ENCODE results near the gene APOC3.

APOC3 gene

DNA sequence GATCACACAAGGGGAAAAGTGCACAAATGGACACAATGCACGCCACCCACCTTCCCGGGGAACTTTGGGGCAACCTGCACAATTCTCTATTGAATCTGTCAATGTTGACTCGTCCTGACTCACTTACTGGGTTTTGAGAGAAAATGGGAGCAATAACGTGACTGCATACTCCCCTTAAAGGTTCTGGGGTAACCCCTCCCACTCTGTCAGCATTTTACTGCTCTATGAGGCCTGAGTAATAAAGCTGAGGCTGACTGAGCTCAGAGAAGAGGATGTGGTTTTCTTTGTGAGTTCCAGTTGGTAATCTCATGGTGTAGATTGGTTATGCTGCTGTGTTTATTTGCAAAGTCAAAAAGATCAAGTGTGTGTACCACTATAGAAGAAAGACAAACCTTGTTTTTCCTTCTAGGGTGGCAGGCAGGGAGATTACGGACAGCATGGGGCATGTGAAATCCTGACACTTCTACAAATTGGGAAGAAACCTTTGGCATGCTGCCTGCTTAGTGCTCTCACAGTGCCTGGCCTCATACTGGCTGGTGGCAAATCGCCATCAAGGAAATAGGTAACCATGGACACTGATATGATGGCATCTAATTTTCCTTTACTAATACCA, 23.9 kb downstream of the APOC3 start:
- Histone ChIP-seq H3K36me3 (ENCODE audit: control insufficient read depth, insufficient read depth, low read length) (peaks cover 75% of the 10 kb centered on the region), H3K4me3 (ENCODE audit: extremely low read depth, insufficient read depth, low read length, poor library complexity, severe bottlenecking) (no peak overlapping the region), H3K4me1 (ENCODE audit: control insufficient read depth, insufficient read depth, low read length, poor library complexity, severe bottlenecking) (peaks cover 19% of the 10 kb centered on the region), H3K9me3 (ENCODE audit: control insufficient read depth, low read length) (no peaks in the 10 kb centered on the region), H3K27ac (ENCODE audit: low read depth, low read length, severe bottlenecking) (no peak overlapping the region)
- WGBS, 2 experiments (ENCODE audit: insufficient coverage in 2 of 2), result 88 to 96% methylated on average over 4 to 5 of the region's 6 CpGs

- H3K9me3 ChIP-seq (ENCODE audit: control insufficient read depth, low read length), result no peaks in the 10 kb centered on the region
- H3K36me3 ChIP-seq (ENCODE audit: control insufficient read depth, insufficient read depth, low read length), result peaks cover 75% of the 10 kb centered on the region
- no peak overlapping the region for H3K27ac ChIP-seq (ENCODE audit: low read depth, low read length, severe bottlenecking)
- WGBS, 2 experiments (ENCODE audit: insufficient coverage in 2 of 2), result 80 to 100% methylated on average over 4 to 5 of the region's 7 CpGs
- H3K4me3 ChIP-seq (ENCODE audit: extremely low read depth, insufficient read depth, low read length, poor library complexity, severe bottlenecking), result no peak overlapping the region
- peaks cover 19% of the 10 kb centered on the region for H3K4me1 ChIP-seq (ENCODE audit: control insufficient read depth, insufficient read depth, low read length, poor library complexity, severe bottlenecking)
Observed at GRCh38 chr11:116855413-116855812, 25.7 kb downstream of the APOC3 start.

DNA sequence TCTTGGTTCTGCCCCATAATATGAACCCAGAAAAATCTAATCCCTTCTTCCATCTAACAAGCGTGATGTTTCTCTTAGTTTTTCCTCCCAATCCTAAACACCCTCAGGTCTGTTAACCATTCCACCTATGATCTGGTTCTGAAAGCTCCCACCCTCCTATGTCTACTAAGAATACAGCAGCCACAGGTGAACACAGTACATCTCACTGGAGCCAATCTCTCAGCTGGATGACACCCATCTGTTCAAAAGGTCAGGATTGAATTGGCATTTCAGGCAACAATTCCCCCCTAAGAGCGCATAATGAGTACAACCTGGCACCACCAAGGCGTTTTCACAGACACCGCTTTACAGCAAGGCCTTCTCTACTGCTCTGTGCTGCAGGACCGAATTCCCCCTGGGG, 26.7 kb downstream of the APOC3 start:
- H3K36me3 ChIP-seq (ENCODE audit: control insufficient read depth, insufficient read depth, low read length), result peaks cover 80% of the 10 kb centered on the region
- WGBS, 2 experiments (ENCODE audit: insufficient coverage in 2 of 2), result 79 to 90% methylated on average over 4 to 5 of the region's 5 CpGs
- no peak overlapping the region for H3K4me3 ChIP-seq (ENCODE audit: extremely low read depth, insufficient read depth, low read length, poor library complexity, severe bottlenecking)
- H3K27ac ChIP-seq (ENCODE audit: low read depth, low read length, severe bottlenecking), result no peak overlapping the region
- no peaks in the 10 kb centered on the region for H3K9me3 ChIP-seq (ENCODE audit: control insufficient read depth, low read length)
- peaks cover 26% of the 10 kb centered on the region for H3K4me1 ChIP-seq (ENCODE audit: control insufficient read depth, insufficient read depth, low read length, poor library complexity, severe bottlenecking)

DNA sequence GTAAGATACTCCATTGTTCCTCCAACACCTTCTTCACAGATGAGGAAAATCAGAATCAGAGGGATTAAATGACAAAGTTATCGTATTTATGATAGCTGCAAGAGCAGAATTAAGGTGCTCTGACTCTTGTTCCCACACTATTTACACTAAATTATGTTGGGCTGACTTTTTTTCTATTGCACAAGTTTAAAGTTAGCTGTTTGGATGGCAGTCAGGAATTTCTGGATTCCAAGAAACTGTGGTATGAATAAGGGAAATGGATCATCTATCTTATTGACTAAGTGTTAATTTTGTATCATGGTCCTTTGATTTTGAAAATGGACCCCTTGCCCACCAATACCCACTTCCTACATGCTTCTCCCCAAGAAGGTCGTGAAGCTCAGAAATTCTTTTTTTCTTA, 27.6 kb downstream of the APOC3 start:
- no CpG with 5 or more reads among the region's 2 CpGs for WGBS, 2 experiments (ENCODE audit: insufficient coverage in 2 of 2)
- Histone ChIP-seq H3K9me3 (ENCODE audit: control insufficient read depth, low read length) (no peaks in the 10 kb centered on the region), H3K27ac (ENCODE audit: low read depth, low read length, severe bottlenecking) (no peak overlapping the region), H3K36me3 (ENCODE audit: control insufficient read depth, insufficient read depth, low read length) (peaks cover 84% of the 10 kb centered on the region), H3K4me3 (ENCODE audit: extremely low read depth, insufficient read depth, low read length, poor library complexity, severe bottlenecking) (no peak overlapping the region), H3K4me1 (ENCODE audit: control insufficient read depth, insufficient read depth, low read length, poor library complexity, severe bottlenecking) (peaks cover 28% of the 10 kb centered on the region)

GRCh38 chr11:116857936-116858335, 28.2 kb downstream of the APOC3 start:
- no peak overlapping the region for H3K4me3 ChIP-seq (ENCODE audit: extremely low read depth, insufficient read depth, low read length, poor library complexity, severe bottlenecking)
- 94% methylated on average over 4 to 7 of the region's 7 CpGs for whole genome bisulfite sequencing, 2 experiments (ENCODE audit: insufficient coverage in 2 of 2)
- peaks cover 84% of the 10 kb centered on the region for H3K36me3 ChIP-seq (ENCODE audit: control insufficient read depth, insufficient read depth, low read length)
- H3K4me1 ChIP-seq (ENCODE audit: control insufficient read depth, insufficient read depth, low read length, poor library complexity, severe bottlenecking), result peaks cover 26% of the 10 kb centered on the region
- H3K9me3 ChIP-seq (ENCODE audit: control insufficient read depth, low read length), result no peaks in the 10 kb centered on the region
- H3K27ac ChIP-seq (ENCODE audit: low read depth, low read length, severe bottlenecking), result no peak overlapping the region

GRCh38 chr11:116859175-116859574, 29.5 kb downstream of the APOC3 start:
- WGBS, 2 experiments (ENCODE audit: insufficient coverage in 2 of 2), result 96% methylated on average over 8 of the region's 8 CpGs
- no peak overlapping the region for H3K27ac ChIP-seq (ENCODE audit: low read depth, low read length, severe bottlenecking)
- H3K9me3 ChIP-seq (ENCODE audit: control insufficient read depth, low read length), result no peaks in the 10 kb centered on the region
- no peak overlapping the region for H3K4me3 ChIP-seq (ENCODE audit: extremely low read depth, insufficient read depth, low read length, poor library complexity, severe bottlenecking)
- peaks cover 22% of the 10 kb centered on the region for H3K4me1 ChIP-seq (ENCODE audit: control insufficient read depth, insufficient read depth, low read length, poor library complexity, severe bottlenecking)
- H3K36me3 ChIP-seq (ENCODE audit: control insufficient read depth, insufficient read depth, low read length), result peaks cover 89% of the 10 kb centered on the region

DNA sequence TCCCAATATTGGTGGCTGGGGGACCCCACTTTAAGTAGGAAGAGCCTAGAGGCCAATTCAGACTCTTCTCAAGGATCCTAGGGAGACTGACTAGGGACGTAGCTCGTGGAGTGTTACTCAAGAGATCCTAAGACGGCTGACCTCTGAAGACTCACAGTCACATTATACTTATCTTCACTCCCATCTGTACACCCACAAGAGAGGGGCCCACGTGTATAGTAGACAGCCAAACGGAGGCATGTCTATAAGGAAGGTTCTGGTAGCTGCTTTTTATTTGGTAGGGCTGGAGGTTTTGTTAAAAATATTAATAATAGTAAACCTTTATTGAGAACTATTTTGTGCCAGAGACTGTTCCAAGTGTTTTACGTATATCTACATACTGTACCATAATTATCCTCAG, 30.6 kb downstream of the APOC3 start:
- H3K9me3 ChIP-seq (ENCODE audit: control insufficient read depth, low read length), result no peaks in the 10 kb centered on the region
- 80% methylated on average over 1 of the region's 6 CpGs; no CpG with 5 or more reads in 1 of the 2 experiments for WGBS, 2 experiments (ENCODE audit: insufficient coverage in 2 of 2)
- no peak overlapping the region for H3K27ac ChIP-seq (ENCODE audit: low read depth, low read length, severe bottlenecking)
- H3K36me3 ChIP-seq (ENCODE audit: control insufficient read depth, insufficient read depth, low read length), result peaks cover 87% of the 10 kb centered on the region
- H3K4me1 ChIP-seq (ENCODE audit: control insufficient read depth, insufficient read depth, low read length, poor library complexity, severe bottlenecking), result peaks cover 22% of the 10 kb centered on the region
- no peak overlapping the region for H3K4me3 ChIP-seq (ENCODE audit: extremely low read depth, insufficient read depth, low read length, poor library complexity, severe bottlenecking)

DNA sequence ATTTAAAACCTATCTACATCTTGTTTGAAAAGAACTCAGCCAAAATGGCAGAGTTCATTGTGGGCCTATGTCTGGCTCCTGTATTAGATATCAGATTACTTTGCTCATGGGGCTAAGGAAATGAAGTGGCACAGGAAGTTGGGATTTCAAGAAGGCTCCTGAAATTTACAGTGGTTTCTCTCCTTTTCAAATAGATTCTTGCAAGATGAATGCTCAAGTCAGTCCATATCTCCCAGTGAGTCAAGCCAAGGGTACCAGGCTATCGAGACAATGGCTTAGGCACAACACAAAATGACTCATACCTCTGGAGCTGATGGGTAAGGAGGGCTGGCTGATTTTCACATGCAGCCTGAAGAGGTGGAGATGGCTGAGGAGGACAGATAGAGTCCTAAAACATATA, 31.8 kb downstream of the APOC3 start:
- H3K27ac ChIP-seq (ENCODE audit: low read depth, low read length, severe bottlenecking), result no peak overlapping the region
- peaks cover 81% of the 10 kb centered on the region for H3K36me3 ChIP-seq (ENCODE audit: control insufficient read depth, insufficient read depth, low read length)
- no peaks in the 10 kb centered on the region for H3K9me3 ChIP-seq (ENCODE audit: control insufficient read depth, low read length)
- H3K4me1 ChIP-seq (ENCODE audit: control insufficient read depth, insufficient read depth, low read length, poor library complexity, severe bottlenecking), result peaks cover 22% of the 10 kb centered on the region
- 100% methylated on average over 1 of the region's 1 CpG; no CpG with 5 or more reads in 1 of the 2 experiments for WGBS, 2 experiments (ENCODE audit: insufficient coverage in 2 of 2)
- no peak overlapping the region for H3K4me3 ChIP-seq (ENCODE audit: extremely low read depth, insufficient read depth, low read length, poor library complexity, severe bottlenecking)

DNA sequence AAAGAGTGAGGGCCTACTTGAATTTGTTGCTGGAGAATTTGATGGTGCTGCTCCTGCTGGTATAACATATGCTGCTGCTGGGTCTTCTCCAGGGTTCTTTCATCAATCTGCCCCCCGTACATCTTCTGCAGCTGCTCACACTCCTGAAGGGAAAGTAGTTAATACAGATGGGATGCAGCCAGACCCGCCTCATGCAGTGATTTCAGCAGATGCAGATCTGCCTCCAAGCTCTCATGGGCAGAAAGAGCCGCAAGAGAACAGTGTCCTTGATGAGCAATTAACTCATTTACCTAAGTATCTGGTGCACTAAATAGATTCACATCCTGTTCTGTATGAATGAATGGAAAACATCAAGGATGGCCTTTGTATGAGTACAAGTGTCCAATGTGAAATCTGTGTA, 32.5 kb downstream of the APOC3 start:
- 91 to 100% methylated on average over 1 of the region's 3 CpGs for WGBS, 2 experiments (ENCODE audit: insufficient coverage in 2 of 2)
- peaks cover 80% of the 10 kb centered on the region for H3K36me3 ChIP-seq (ENCODE audit: control insufficient read depth, insufficient read depth, low read length)
- no peak overlapping the region for H3K4me3 ChIP-seq (ENCODE audit: extremely low read depth, insufficient read depth, low read length, poor library complexity, severe bottlenecking)
- H3K27ac ChIP-seq (ENCODE audit: low read depth, low read length, severe bottlenecking), result no peak overlapping the region
- H3K4me1 ChIP-seq (ENCODE audit: control insufficient read depth, insufficient read depth, low read length, poor library complexity, severe bottlenecking), result peaks cover 22% of the 10 kb centered on the region
- H3K9me3 ChIP-seq (ENCODE audit: control insufficient read depth, low read length), result no peaks in the 10 kb centered on the region

- peaks cover 21% of the 10 kb centered on the region for H3K4me1 ChIP-seq (ENCODE audit: control insufficient read depth, insufficient read depth, low read length, poor library complexity, severe bottlenecking)
- H3K36me3 ChIP-seq (ENCODE audit: control insufficient read depth, insufficient read depth, low read length), result peaks cover 81% of the 10 kb centered on the region
- H3K9me3 ChIP-seq (ENCODE audit: control insufficient read depth, low read length), result no peaks in the 10 kb centered on the region
- no peak overlapping the region for H3K27ac ChIP-seq (ENCODE audit: low read depth, low read length, severe bottlenecking)
- 100% methylated on average over 1 of the region's 3 CpGs; no CpG with 5 or more reads in 1 of the 2 experiments for WGBS, 2 experiments (ENCODE audit: insufficient coverage in 2 of 2)
- H3K4me3 ChIP-seq (ENCODE audit: extremely low read depth, insufficient read depth, low read length, poor library complexity, severe bottlenecking), result no peak overlapping the region
Observed at GRCh38 chr11:116862951-116863350, 33.2 kb downstream of the APOC3 start.

DNA sequence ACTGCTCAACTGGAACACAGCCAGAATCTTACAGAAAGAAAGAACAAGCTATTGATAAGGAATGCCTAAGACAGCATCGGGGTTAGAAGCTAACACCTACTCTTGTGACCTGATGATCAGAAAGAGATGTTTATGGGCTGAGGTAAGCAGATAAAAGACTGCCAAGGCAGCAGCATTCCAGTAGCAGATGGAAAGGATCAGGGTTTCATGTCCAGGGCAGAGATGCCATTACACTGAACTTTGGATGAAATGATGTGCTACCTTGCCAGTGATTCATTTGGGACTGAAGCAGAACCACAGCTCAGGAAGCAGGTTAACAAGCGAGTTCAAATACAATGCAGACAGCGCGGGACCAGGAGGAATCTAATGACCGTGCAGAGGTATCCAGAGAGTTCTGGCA, 34.8 kb downstream of the APOC3 start:
- H3K4me1 ChIP-seq (ENCODE audit: control insufficient read depth, insufficient read depth, low read length, poor library complexity, severe bottlenecking), result peaks cover 16% of the 10 kb centered on the region
- H3K9me3 ChIP-seq (ENCODE audit: control insufficient read depth, low read length), result no peaks in the 10 kb centered on the region
- WGBS, 2 experiments (ENCODE audit: insufficient coverage in 2 of 2), result 95 to 97% methylated on average over 5 of the region's 5 CpGs
- H3K27ac ChIP-seq (ENCODE audit: low read depth, low read length, severe bottlenecking), result no peak overlapping the region
- peaks cover 81% of the 10 kb centered on the region for H3K36me3 ChIP-seq (ENCODE audit: control insufficient read depth, insufficient read depth, low read length)
- H3K4me3 ChIP-seq (ENCODE audit: extremely low read depth, insufficient read depth, low read length, poor library complexity, severe bottlenecking), result no peak overlapping the region

Data from mesodermal cell (in vitro differentiated cells).